Fibroblast of upper back skin (primary cell): Measurements from ENCODE around the gene RFC3.
"Not testable (repeated sequence)": the region's sequence is repeated elsewhere in the genome, so short reads cannot be mapped to it uniquely, and the experiment has no call there.

Experiments used
- DNase-seq: peaks from one replicate; pipeline ENCODE4 v3.0.0-alpha.2; 2013

Gene RFC3, protein sequence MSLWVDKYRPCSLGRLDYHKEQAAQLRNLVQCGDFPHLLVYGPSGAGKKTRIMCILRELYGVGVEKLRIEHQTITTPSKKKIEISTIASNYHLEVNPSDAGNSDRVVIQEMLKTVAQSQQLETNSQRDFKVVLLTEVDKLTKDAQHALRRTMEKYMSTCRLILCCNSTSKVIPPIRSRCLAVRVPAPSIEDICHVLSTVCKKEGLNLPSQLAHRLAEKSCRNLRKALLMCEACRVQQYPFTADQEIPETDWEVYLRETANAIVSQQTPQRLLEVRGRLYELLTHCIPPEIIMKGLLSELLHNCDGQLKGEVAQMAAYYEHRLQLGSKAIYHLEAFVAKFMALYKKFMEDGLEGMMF

DNA sequence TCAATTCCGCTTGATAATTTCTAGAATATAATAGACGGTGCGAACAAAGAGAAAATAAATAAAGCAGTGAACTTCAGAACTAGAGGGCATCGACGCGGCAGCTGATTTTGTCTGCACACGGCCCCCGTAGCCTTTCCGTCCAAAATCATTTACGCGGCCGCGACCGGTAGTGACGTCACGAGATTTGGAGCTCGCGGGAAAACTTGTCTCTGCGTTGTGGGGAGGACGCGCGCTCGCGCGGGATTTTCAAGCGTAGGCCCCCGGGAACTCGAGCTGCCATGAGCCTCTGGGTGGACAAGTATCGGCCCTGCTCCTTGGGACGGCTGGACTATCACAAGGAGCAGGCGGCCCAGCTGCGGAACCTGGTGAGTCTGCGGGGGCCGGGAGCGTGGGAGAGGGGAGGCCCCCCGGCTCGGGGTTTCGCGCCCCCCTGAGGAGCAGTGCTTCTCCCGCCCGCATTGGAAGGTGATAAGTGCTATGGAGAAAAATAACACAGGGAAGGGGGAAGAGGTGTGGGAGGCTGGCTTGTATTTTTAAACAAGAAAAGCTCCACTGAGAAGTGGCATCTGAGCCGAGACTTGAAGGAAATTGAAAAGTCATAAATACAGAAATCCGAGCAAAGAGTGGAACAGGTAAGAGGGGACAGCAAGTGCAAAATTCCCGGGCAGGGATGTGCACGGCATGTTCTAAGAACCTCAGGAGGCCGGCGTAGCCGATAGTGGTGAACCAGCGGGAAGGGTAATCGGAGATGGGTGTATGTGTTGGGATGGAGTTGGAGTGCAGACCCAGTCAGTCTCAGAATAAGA, at the start of gene RFC3:
Gene RFC3 (plus strand): TSS at position 249 of the 806 bp plus-strand sequence. CDS start 30 bp downstream, at position 279.
- DNase-seq: peak; percentile 96

DNA sequence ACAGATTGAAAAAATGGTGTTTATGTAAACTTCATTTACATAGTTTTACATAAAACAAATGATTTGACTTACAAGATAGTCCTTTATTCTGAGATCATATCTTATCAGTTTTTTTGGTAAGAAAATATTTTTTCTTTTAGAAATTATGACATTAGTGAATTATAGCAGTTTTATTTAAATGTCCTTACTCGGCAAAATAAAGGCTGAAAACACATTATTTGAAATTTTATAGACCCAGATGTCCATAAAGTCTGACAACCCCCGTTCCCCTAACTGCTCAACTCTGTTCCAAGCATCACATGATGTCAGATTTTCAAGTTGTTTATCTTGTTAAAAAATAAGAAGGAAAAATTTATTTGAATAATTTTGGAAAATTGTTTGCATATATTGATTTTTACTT, 46.7 kb upstream of the RFC3 start:
- no peak for DNase-seq

DNA sequence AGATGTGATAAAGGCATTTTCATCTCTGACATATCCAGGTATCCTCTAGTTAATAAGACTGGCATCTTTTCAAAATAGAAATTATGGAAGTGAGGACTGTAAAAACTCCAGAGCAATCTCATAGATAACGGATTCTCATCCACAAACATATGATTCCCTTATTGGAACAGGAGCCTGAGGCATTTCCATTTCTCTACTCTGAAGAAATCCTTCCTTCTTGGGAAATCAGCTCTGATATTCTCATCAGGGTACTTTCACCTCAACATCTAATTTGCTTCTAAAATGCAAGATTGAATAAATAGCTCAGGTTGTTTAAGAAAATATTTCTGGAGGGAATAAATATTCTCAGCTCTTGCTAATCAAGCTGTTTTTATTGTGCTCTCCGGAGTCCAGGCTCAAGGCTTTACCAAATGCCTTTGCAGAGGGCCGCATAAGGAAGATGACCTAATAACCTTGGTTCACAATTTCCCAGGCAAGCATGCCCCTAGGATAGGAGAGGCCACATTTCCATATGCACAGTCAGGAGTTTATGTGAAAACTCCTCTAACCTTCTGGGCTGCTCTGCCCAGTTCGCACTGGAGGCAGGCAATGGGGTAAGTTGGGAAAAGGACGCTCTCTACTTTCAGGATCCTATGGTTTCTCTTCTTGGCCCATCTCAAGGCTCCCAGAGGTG, 44.0 kb upstream of the RFC3 start:
- DNase-seq: no peak

DNA sequence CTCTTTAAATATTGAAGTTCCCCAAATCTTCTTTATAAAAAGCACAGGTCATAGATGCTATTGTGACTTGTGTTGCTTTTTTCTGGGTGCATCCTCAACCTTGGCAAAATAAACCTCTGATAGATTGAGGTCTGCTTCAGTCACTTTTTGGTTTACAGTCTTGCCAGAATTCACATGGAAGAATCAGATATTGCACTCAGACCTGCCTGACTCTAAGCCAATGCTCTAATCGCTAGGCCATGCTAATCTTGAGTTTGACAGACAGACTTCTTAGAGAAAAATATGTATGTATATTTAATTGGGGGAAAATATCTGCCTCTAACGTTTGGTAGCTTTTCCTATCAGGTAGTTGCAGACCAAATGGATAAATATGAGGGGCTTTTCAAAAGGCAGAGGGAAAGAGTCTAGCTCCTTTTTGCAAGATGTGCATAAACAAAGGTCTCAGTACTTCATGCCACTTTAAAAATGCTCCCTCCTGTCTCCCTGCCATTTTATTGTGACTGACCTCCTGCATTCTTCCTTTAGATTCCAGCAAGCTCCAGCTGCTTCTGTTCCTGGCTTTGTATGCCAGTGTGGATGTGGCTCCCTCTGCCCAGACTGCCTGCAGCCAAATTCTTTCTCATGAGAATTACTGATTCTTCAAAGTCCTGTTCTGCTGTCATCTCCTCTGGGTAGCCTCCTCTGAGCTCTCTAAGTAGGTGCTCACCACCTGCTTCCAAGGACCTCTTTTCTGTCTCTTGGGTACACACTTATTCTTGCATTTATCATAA, 42.4 kb upstream of the RFC3 start:
- no peak for DNase-seq

DNA sequence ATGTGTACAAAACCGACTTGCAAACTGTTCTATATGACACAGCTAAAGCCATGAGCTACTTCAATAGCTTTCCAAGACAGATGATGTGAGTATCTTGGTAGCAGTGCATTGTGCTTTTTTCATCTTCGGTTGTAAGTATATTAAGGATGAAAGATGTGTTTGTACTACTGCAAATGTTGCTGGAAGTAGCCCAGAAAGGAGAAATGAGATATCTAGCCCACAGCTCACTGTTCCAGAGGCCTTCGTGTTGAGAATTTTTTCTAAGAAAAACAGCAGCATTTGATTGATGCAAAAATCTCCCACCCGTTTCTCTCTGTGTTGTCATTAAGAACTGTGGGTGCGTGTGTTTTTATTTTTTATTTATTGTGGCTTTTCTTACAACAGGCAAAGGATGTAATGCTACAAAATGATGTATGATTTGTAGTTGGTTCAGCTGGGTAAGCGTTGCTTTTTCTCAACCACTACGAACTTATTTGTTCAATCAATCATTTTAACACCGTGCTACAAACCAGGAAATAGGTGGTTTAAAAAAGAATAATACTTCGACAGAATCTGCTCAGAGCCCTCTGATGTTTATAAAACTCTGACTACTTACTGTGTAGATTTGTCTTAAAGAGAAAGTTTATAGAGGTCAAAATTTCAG, 41.6 kb upstream of the RFC3 start:
- DNase-seq: no peak

DNA sequence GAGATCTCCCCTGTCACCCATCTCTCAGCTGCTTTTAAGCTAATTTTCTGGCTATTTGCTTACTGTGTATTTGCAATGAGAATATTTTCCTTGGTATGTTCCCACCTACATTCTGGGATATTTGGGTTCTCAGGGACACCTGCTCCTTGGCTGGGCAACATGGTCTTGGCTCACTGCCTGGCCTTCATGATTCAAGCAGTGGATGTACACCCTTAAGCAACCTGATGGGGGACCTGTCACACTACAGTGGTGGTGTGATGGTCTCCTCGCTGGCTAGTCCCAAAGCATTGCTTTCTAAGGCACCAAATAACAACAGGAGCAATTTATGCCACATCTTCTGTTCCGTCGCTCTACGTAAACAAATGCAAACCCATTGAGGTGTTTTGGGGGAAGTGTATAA, 35.3 kb upstream of the RFC3 start:
- DNase-seq: no peak

DNA sequence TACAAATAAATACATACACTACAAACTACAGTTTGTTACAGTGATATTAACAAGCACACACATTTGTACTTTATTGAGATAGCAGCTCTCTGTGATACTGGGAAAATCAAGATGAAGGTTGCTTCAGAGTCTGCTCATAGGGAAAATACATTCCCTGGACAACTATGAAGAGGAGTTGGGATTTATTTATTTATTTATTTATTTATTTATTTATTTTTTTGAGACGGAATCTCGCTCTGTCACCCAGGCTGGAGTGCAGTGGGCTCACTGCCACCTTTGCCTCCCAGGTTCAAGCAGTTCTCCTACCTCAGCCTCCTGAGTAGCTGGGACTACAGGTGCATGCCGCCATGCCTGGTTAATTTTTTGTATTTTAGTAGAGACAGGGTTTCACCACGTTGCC, 34.7 kb upstream of the RFC3 start:
- DNase-seq: not testable (repeated sequence)

DNA sequence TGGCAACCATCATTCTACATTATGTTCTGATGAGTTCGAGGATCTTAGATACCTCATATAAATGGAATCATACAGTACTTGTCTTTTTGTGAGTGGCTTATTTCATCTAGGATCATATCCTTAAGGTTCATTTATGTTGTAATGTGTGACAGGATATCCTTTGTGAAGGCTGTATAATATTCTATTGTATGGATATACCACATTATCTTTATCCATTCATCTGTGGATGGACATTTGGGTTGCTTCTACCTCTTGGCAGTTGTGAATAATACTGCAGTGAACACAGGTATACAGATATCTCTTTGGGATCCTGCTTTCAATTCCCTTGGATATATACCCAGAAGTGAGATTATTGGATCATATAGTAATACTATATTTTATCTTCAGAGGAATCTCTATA, 33.2 kb upstream of the RFC3 start:
- DNase-seq: no peak

DNA sequence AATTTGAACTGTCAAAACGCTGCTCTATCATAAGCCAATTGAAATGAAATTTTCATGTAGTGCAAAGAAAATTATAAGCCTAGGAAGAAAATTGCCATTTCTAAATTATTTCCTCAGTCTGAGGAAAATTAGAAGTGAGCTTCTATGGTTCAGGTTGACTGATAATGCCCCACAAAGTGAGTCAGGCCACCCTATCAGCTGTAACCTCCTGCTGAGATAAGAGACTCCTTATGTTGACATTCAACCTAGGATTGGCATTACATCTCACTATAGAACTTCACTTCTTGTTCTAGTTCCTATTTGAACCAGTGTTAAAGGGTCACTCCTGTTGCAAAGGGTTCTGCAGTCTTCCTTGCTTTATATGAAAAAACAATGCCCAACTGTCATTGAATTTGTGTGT, 32.6 kb upstream of the RFC3 start:
- no peak for DNase-seq

DNA sequence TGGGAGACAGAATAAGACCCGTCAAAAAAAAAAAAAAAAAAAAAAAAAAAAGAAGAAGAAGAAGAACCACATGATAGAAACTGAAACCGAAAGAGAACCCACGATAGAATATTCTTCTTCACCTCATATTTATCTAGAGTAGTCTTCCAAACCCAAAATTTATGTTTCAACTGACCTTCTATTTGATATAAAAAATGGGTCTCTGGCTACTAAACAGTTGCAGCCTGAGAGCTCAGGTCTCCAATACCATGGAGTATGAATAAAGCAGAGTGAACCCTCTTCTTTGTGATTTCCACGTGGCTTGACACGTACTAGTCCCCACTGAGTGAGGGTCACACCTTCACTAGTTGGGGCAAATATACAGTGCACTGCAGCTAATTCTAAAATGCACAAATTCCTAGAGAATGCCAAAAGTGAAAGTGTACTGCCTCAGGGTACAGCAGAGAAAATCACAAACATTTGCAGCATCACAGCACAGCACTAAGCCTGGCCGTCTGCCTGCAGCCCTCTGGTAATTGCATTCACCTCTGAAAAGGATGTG, 30.8 kb upstream of the RFC3 start:
- DNase-seq: no peak

DNA sequence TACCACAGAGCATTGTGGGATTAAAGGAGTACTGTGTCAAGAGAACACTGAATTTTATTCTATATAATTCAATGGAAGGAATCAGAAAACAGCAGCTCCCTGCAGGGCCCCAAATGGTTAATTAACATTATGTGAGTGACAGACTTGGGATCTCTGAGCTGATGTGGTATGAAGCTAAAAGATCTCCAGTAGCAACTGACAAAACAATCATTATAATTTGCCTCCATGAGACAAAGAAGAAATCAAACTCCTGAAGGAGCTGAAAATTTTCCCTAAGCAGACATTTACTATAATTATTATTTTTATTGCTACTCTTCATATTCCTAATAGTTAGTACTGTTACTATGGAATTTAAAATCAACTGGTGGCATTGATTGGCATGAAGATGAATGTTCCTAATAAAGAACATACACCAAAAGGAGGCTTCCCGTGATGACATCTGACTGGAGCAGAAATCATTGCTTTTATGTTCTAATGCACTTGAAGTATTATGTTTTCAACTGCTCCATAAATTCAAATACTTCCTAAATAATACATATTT, 28.8 kb upstream of the RFC3 start:
- DNase-seq: no peak

DNA sequence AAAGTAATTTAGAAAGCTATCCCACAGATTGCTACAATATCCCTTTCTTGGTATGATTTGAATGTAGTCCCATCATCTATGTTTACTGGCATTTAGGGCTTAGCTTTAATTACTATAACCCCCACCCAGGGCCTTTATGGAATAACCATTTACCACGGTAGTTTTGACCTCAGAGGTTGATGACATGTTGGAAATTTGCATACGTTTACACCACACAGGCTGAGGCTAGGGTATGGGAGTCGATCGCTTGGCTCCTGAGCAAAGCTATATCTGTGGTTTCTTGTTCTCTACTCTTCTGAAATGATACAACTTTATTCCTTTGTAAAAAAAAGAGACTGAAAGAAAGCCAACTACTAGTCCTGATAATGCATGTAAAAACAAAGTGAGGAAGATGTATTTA, 28.2 kb upstream of the RFC3 start:
- DNase-seq: no peak

DNA sequence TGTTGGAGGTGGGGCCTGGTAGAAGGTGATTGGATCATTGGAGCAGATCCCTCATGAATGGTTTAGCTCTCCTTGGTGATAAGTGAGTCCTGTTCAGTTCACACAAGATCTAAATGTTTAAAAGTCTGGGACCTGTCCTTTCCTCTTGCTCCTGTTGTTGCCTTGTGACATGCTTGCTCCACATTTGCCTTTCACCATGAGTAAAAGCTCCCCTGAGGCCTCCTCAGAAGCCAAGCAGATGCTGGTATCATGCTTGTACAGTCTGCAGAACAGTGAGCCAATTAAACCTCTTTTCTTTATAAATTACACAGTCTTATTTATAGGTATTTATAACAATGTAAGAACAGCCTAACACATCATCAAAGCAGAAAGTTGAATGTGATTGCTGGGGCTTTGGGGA, 24.2 kb upstream of the RFC3 start:
- no peak for DNase-seq

DNA sequence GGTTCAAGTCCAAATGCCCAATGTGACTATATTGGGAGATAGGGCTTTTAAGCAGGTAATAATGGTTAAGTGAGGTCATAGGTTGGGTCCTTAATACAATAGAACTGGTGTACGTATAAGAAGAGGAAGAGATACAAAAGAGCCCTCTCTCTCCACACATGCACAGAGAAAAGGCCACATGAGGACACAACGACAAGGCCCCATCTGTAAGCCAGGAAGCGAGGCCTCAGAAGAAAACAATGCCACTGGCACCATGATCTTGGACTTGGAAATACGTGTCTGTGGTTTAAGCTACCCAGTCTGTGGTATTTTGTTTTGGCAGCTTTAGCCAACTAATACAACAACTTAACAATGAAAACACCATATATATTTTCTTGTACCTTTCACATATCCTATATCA, 23.4 kb upstream of the RFC3 start:
- DNase-seq: no peak

DNA sequence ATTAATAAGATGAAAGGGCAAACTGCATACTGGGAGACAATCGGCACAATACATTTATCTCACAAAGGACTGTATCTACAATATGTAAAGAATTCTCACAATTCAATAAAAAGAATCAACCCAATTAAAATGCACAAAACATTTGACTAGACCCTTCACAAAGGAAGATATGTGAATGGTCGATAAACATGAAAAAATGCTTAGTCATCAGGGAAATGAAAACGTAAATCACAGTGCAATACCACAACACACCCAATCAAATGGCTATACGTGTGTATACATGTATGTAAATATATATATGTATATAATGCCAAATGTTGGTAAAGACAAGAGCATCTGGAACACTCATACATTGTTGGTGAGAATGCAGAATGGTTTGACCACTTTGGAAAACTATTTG, 21.9 kb upstream of the RFC3 start:
- DNase-seq: no peak

DNA sequence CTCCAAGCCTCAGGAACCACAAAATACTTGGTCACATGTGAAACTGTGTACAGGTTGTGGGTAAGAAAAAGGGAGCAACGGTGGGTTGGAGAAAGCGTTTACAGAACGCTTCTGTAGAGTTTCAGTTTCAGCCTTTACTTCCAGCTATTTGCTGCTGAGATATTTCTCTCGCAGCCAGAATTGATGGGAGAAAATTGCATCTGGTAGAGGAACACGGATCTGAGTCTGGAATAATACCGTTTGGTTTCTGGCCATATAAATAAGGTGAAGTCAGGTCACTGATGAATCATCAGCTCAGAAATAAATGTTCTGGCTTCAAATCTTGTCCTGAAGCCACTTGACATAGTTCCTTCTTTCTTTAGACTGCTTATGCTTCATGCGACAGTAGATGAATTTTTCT, 20.3 kb upstream of the RFC3 start:
- peak; percentile 13 for DNase-seq

DNA sequence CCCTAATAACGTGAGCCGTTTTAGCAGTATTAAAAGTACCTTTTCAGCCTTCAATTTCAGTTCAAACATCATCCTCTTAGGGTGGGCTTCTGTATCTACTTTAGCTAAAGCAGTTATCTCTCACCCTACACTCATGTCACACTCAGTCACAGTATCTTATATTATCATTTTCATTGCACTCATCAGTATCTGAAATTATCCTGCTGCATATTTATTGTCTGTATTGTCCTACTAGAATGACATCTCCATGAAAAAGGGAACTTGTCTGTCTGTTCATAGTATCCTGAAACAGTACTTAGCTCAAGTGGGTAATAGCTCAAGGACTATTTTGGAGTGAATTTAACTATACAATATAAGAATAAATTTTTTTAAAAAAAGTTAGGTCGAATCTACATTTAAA, 19.9 kb upstream of the RFC3 start:
- no peak for DNase-seq

DNA sequence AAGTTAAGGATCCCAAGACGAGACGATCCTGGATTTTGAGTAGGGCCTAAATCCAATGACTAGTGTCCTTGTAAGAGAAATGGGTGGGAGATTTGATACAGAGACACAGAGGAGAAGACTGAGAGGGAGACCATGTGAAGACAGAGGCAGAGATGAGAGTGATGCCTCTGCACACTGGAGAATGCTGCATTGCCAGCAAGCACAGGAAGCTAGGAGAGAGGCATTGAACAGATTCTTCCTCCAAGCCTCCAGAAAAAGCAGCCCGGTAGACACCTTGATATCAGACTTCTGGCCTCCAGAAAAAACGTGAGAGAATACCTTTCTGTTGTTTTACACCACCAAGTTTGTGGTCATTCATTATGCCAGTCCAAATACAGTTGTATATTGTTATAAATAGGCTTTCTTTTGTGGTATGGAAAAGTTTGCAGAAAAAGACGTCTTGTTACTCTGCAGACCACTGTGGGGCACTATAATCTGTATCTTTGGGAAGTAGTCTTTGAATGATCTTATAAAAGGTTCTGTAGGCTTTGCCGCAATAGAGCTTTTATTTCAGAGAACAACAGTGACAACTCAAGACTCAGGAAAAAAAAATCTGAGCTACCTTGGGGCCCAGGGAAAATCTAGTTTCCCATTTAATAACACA, 17.9 kb upstream of the RFC3 start:
- DNase-seq: peak; percentile 37

DNA sequence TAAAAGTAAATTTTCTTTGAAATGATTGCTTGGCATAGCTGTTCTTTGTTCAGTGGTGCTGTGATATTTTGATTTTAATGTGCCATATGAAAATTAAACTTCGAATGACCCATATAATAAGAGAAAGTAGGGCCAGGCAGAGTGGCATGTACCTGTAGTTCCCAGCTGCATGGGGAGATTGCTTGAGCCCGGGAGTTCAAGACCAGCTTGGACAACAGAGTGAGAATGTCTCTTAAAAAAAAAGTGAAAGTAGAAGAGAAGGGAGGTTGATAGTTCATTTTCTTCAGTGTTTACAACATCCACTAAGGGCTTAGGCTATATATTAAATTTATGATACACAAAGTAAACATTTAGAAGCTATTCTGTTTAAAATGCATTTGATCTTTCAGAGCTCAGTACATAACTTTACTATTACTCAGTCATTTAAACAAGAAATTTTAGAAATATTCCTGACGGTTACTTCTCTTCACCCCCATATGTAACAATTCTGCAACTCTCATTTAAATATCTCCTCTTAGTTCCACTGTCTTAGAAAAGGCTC, 17.2 kb upstream of the RFC3 start:
- no peak for DNase-seq

DNA sequence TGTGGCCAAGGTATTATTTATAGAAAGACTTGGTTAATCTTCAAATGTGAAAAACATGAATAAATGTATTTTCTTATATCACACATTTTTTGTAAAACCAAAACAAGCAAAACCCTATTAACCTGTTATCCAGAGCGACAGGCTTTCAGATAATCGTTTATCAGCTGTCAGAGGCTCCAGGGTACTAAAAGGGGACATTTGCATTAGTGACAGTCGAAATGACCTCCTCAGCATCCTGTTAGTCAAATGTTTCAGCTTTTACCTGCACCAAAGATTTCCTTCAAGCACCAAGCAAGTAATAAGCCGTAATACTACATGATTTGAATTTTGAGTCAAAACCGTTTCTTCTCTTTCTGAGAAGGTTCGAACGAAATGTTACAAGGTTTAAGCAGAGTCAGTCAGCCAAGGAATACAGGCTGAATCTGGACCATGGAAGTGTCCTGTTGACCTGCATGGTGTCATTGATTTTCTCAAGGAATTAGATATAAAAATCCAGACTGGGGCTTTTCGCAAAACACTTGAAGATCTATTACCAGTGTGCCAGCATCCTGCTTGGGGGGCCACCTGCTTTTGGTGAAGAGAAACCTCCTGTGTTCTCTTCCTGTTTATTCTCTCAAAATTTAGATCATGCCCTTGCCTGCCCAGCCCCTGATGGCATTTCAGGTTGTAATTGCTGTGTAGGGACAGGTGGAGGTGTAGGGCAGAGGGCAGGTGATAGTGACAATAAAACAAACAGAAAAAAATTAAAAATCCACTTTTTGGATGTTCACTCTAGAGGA, 11.3 kb upstream of the RFC3 start:
- DNase-seq: no peak
